Neural cell (in vitro differentiated cells): ENCODE data around the gene LIMCH1.

Experiments
- EP300 ChIP-seq: fragments of 450-650 bp; conservative IDR thresholded peaks from 2 replicates; pipeline ENCODE4 v1.6.1; 2014; ENCODE audit warnings: antibody characterized with exemption, mild to moderate bottlenecking, moderate library complexity; ENCODE audit not compliant: poor library complexity, severe bottlenecking
- MXI1 ChIP-seq: fragments of 450-650 bp; conservative IDR thresholded peaks from 2 replicates; pipeline ENCODE4 v1.6.1; 2014; ENCODE audit warnings: antibody characterized with exemption, mild to moderate bottlenecking; ENCODE audit not compliant: poor library complexity, severe bottlenecking
- POLR2AphosphoS5 ChIP-seq: IDR thresholded peaks from 2 replicates; pipeline ENCODE4 v1.6.1; 2012
- SMC3 ChIP-seq: fragments of 450-650 bp; conservative IDR thresholded peaks from 2 replicates; pipeline ENCODE4 v1.6.1; 2014; ENCODE audit warnings: antibody characterized with exemption, mild to moderate bottlenecking, moderate library complexity; ENCODE audit not compliant: poor library complexity
- TAF1 ChIP-seq: IDR thresholded peaks from 2 replicates; pipeline ENCODE4 v1.6.1; 2012; ENCODE audit warnings: low read depth
- TF ChIP-seq, protein P1 (sequence below): fragments of 450-650 bp; IDR thresholded peaks from 2 replicates; pipeline ENCODE4 v1.5.1; 2014; ENCODE audit warnings: antibody characterized with exemption, mild to moderate bottlenecking, moderate library complexity; ENCODE audit not compliant: poor library complexity, severe bottlenecking

- TF ChIP-seq POLR2AphosphoS5 (no peak), TAF1 (no peak), EP300 (no peak), SMC3 (no peak), MXI1 (no peak)
- TF ChIP-seq, protein P1, sequence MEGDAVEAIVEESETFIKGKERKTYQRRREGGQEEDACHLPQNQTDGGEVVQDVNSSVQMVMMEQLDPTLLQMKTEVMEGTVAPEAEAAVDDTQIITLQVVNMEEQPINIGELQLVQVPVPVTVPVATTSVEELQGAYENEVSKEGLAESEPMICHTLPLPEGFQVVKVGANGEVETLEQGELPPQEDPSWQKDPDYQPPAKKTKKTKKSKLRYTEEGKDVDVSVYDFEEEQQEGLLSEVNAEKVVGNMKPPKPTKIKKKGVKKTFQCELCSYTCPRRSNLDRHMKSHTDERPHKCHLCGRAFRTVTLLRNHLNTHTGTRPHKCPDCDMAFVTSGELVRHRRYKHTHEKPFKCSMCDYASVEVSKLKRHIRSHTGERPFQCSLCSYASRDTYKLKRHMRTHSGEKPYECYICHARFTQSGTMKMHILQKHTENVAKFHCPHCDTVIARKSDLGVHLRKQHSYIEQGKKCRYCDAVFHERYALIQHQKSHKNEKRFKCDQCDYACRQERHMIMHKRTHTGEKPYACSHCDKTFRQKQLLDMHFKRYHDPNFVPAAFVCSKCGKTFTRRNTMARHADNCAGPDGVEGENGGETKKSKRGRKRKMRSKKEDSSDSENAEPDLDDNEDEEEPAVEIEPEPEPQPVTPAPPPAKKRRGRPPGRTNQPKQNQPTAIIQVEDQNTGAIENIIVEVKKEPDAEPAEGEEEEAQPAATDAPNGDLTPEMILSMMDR, result no peak
Measured at GRCh38 chr4:41542526-41543275, 4.7 kb downstream of the LIMCH1 start.
